ENCODE data around the gene DENND4B. TPM values are rescaled to one million over a fixed set of nuclear protein-coding genes. Genes with fewer than 3 reads are reported as not detected.

DENND4B gene
- polyA plus RNA-seq, 1 donor: 44.7 TPM

GRCh38 chr1:153945131-153945794, 1.3 kb downstream of the DENND4B start:
- no CpG with 5 or more reads among the region's 12 CpGs for WGBS (ENCODE audit: insufficient coverage, low lambda C conversion rate)
- peak overlapping the region; percentile 94 for H3K4me3 ChIP-seq (ENCODE audit: low read length)
- H3K27me3 ChIP-seq (ENCODE audit: control insufficient read depth, insufficient read depth, low read length): no peaks in the 10 kb centered on the region
- DNase-seq: peak in 1 of 2 donors; percentile 52
- peaks cover 53% of the 10 kb centered on the region for H3K36me3 ChIP-seq (ENCODE audit: control insufficient read depth, insufficient read depth, low read length)
- H3K27ac ChIP-seq (ENCODE audit: low read length): peak overlapping the region; percentile 83
- no peaks in the 10 kb centered on the region for H3K9me3 ChIP-seq (ENCODE audit: control insufficient read depth, low read depth, low read length)
- peaks cover 14% of the 10 kb centered on the region for H3K4me1 ChIP-seq (ENCODE audit: control insufficient read depth, insufficient read depth, low read length)

DNA sequence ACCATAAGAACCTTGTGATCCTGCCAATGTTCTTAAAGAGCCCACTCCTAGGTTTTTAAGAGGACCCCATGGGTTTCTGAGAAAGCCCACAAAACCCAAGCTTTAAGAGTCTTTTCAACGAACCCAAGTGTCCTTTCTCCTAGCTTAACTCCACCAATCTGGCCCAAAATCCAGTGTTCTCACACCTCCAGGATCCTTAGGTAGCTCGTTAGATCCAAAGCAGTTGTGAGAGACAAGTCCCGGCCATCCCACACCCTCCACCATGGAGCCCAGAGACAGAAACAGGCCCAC, 1.7 kb downstream of the DENND4B start:
- DNase-seq: no peak
- Histone ChIP-seq H3K4me3 (ENCODE audit: low read length) (peak overlapping the region; percentile 94), H3K36me3 (ENCODE audit: control insufficient read depth, insufficient read depth, low read length) (peaks cover 54% of the 10 kb centered on the region), H3K27me3 (ENCODE audit: control insufficient read depth, insufficient read depth, low read length) (no peaks in the 10 kb centered on the region), H3K4me1 (ENCODE audit: control insufficient read depth, insufficient read depth, low read length) (peaks cover 14% of the 10 kb centered on the region), H3K9me3 (ENCODE audit: control insufficient read depth, low read depth, low read length) (no peaks in the 10 kb centered on the region), H3K27ac (ENCODE audit: low read length) (no peak overlapping the region)
- WGBS (ENCODE audit: insufficient coverage, low lambda C conversion rate): no CpG with 5 or more reads among the region's 3 CpGs

DNA sequence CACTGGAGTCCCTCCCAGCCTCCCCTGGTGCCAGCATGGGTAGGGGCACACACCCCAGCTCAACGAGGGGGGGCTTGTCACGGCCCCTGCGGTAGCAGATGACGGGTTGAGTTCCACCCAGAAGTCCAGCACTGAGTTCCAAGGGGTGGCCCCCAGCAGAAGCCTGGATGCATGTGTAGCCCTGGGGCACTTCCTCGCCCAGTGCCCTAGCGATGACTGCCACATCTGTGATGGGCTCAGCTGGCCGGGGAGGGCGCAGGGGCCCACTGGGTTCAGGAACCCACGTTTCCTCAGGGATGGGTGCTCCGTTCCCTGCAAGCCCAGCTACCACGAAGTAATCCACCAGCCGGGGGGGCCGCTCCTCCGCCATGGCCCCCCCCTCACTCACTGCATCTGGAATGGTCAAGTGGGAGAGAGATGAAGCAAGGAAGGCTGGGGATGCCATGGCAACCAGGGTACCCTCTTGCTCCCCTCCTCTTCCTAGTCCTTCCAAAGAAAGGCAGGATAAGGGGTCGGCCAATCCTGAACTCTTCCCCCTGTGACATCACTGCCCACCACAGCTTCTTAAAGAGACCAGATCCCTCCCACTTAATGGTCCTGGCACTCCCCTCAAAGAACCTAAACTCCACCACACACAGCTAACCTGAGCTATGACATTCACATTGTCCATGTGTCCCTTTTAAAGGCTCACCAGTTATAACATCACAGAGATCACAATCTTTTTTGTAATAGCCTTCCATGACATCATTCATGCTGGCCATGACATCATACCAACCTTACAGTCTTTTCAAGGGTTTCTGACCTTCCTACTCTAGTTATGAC, 2.3 kb downstream of the DENND4B start:
- no CpG with 5 or more reads among the region's 15 CpGs for WGBS (ENCODE audit: insufficient coverage, low lambda C conversion rate)
- no peak for DNase-seq
- no peaks in the 10 kb centered on the region for H3K9me3 ChIP-seq (ENCODE audit: control insufficient read depth, low read depth, low read length)
- no peak overlapping the region for H3K4me3 ChIP-seq (ENCODE audit: low read length)
- H3K36me3 ChIP-seq (ENCODE audit: control insufficient read depth, insufficient read depth, low read length): peaks cover 57% of the 10 kb centered on the region
- H3K27ac ChIP-seq (ENCODE audit: low read length): no peak overlapping the region
- no peaks in the 10 kb centered on the region for H3K27me3 ChIP-seq (ENCODE audit: control insufficient read depth, insufficient read depth, low read length)
- peaks cover 14% of the 10 kb centered on the region for H3K4me1 ChIP-seq (ENCODE audit: control insufficient read depth, insufficient read depth, low read length)

DNA sequence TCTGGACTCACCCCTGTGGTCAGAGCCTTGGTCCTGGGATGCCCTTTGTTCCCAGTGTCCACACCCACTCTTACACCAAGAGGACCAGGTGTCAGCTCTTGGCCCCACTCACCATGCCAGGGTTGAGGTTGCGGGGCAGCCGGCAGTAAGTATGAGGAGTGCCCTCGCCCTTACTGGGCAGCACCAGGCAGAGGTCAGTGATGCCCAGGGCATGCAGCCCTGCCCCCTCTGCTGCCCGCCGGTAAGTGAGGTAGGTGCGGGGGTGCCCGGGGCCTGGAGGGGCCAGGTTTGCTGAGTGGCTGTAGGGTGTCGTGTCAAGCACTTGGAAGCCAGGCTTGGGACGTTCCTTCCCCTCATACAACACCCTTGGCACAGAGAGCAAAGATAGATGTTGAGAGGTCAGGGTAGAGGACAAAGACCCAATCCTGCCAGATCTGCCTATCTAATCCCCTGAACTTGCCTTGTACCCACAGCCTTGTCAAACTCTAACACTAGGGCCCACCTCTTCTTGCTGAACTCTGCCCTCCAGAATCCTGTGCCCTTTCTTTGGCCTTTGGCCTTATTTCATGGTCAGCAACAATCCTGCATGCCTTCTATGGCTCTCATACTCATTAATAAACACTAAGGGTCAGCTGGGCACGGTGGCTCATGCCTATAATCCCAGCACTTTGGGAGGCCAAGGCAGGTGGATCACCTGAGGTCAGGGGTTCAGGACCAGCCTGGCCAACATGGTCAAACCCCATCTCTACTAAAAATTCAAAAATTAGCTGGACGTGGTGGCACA, 3.6 kb downstream of the DENND4B start:
- H3K9me3 ChIP-seq (ENCODE audit: control insufficient read depth, low read depth, low read length): no peaks in the 10 kb centered on the region
- H3K4me3 ChIP-seq (ENCODE audit: low read length): no peak overlapping the region
- H3K27me3 ChIP-seq (ENCODE audit: control insufficient read depth, insufficient read depth, low read length): no peaks in the 10 kb centered on the region
- no CpG with 5 or more reads among the region's 11 CpGs for whole genome bisulfite sequencing (ENCODE audit: insufficient coverage, low lambda C conversion rate)
- DNase-seq: no peak
- no peak overlapping the region for H3K27ac ChIP-seq (ENCODE audit: low read length)
- peaks cover 14% of the 10 kb centered on the region for H3K4me1 ChIP-seq (ENCODE audit: control insufficient read depth, insufficient read depth, low read length)
- peaks cover 47% of the 10 kb centered on the region for H3K36me3 ChIP-seq (ENCODE audit: control insufficient read depth, insufficient read depth, low read length)

GRCh38 chr1:153941826-153942725, 4.4 kb downstream of the DENND4B start:
- no peak for DNase-seq
- Histone ChIP-seq H3K27ac (ENCODE audit: low read length) (no peak overlapping the region), H3K4me3 (ENCODE audit: low read length) (no peak overlapping the region), H3K4me1 (ENCODE audit: control insufficient read depth, insufficient read depth, low read length) (peaks cover 14% of the 10 kb centered on the region), H3K9me3 (ENCODE audit: control insufficient read depth, low read depth, low read length) (no peaks in the 10 kb centered on the region), H3K36me3 (ENCODE audit: control insufficient read depth, insufficient read depth, low read length) (peaks cover 52% of the 10 kb centered on the region), H3K27me3 (ENCODE audit: control insufficient read depth, insufficient read depth, low read length) (no peaks in the 10 kb centered on the region)
- no CpG with 5 or more reads among the region's 34 CpGs for WGBS (ENCODE audit: insufficient coverage, low lambda C conversion rate)

DNA sequence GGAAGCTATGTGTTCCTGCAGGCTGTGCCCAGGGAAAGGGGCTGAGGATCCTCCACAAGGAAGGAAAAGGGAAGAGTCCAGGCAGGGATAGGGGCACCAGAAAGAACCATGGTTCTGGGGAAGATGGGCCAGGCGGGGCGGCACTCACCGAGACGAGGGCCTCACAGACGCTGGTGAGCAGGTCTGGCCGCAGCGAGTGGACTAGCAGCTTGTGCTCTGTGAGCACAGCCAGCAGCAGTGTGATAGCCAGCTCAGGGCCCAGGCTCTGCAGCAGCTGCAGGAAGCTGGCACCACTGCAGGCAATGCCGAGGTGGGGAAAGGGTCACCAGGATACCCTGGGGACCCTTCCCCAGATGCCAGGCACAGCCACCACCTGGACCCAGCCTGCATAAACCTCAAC, 5.8 kb downstream of the DENND4B start:
- H3K9me3 ChIP-seq (ENCODE audit: control insufficient read depth, low read depth, low read length): no peaks in the 10 kb centered on the region
- DNase-seq: no peak
- no peak overlapping the region for H3K27ac ChIP-seq (ENCODE audit: low read length)
- no peak overlapping the region for H3K4me3 ChIP-seq (ENCODE audit: low read length)
- H3K4me1 ChIP-seq (ENCODE audit: control insufficient read depth, insufficient read depth, low read length): peaks cover 10% of the 10 kb centered on the region
- WGBS (ENCODE audit: insufficient coverage, low lambda C conversion rate): no CpG with 5 or more reads among the region's 8 CpGs
- no peaks in the 10 kb centered on the region for H3K27me3 ChIP-seq (ENCODE audit: control insufficient read depth, insufficient read depth, low read length)
- peaks cover 65% of the 10 kb centered on the region for H3K36me3 ChIP-seq (ENCODE audit: control insufficient read depth, insufficient read depth, low read length)

- no peak for DNase-seq
- WGBS (ENCODE audit: insufficient coverage, low lambda C conversion rate): no CpG with 5 or more reads among the region's 12 CpGs
- H3K4me1 ChIP-seq (ENCODE audit: control insufficient read depth, insufficient read depth, low read length): peaks cover 3% of the 10 kb centered on the region
- H3K27ac ChIP-seq (ENCODE audit: low read length): no peak overlapping the region
- H3K36me3 ChIP-seq (ENCODE audit: control insufficient read depth, insufficient read depth, low read length): peaks cover 72% of the 10 kb centered on the region
- H3K4me3 ChIP-seq (ENCODE audit: low read length): no peak overlapping the region
- H3K27me3 ChIP-seq (ENCODE audit: control insufficient read depth, insufficient read depth, low read length): no peaks in the 10 kb centered on the region
- H3K9me3 ChIP-seq (ENCODE audit: control insufficient read depth, low read depth, low read length): no peaks in the 10 kb centered on the region
Measured at GRCh38 chr1:153939476-153939875, 7.0 kb downstream of the DENND4B start.

DNA sequence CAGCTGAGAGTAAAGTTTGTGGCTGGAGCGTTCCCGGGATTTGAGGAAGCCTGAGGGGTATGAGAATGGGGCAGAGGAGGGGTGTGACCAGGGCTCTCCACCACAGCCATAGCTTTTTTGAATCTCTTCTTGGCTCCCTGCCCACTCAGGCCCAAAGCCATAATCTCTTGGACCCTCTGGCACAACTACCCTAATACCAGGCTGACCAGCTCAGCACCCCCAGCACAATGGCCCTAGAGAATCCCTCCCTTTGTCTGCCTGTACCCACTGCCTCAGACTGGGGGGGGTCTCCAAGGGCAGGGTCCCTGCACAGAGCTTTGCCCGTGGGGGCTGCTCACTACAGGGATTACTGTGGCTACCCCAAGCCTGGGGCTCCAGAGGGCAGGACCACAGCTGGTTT, 7.5 kb downstream of the DENND4B start:
- Histone ChIP-seq H3K36me3 (ENCODE audit: control insufficient read depth, insufficient read depth, low read length) (peaks cover 72% of the 10 kb centered on the region), H3K27me3 (ENCODE audit: control insufficient read depth, insufficient read depth, low read length) (no peaks in the 10 kb centered on the region), H3K4me1 (ENCODE audit: control insufficient read depth, insufficient read depth, low read length) (no peaks in the 10 kb centered on the region), H3K9me3 (ENCODE audit: control insufficient read depth, low read depth, low read length) (no peaks in the 10 kb centered on the region), H3K27ac (ENCODE audit: low read length) (no peak overlapping the region), H3K4me3 (ENCODE audit: low read length) (no peak overlapping the region)
- no peak for DNase-seq
- WGBS (ENCODE audit: insufficient coverage, low lambda C conversion rate): no CpG with 5 or more reads among the region's 3 CpGs

GRCh38 chr1:153937331-153937730, 9.2 kb downstream of the DENND4B start:
- Histone ChIP-seq H3K27me3 (ENCODE audit: control insufficient read depth, insufficient read depth, low read length) (no peaks in the 10 kb centered on the region), H3K36me3 (ENCODE audit: control insufficient read depth, insufficient read depth, low read length) (peaks cover 74% of the 10 kb centered on the region), H3K9me3 (ENCODE audit: control insufficient read depth, low read depth, low read length) (no peaks in the 10 kb centered on the region), H3K27ac (ENCODE audit: low read length) (no peak overlapping the region), H3K4me1 (ENCODE audit: control insufficient read depth, insufficient read depth, low read length) (no peaks in the 10 kb centered on the region), H3K4me3 (ENCODE audit: low read length) (no peak overlapping the region)
- no CpG with 5 or more reads among the region's 10 CpGs for WGBS (ENCODE audit: insufficient coverage, low lambda C conversion rate)
- no peak for DNase-seq
